ENCODE data around the gene PTPRK.

PTPRK gene

GRCh38 chr6:128471907-128472306 lies 48.5 kb downstream of the PTPRK start:
- no peak overlapping the region for H3K4me3 ChIP-seq (ENCODE audit: low read depth, low read length)
- no peaks in the 10 kb centered on the region for H3K4me1 ChIP-seq

GRCh38 chr6:128465368-128466343 lies 54.7 kb downstream of the PTPRK start:
- Histone ChIP-seq H3K9me3 (no peaks in the 10 kb centered on the region), H3K36me3 (no peaks in the 10 kb centered on the region), H3K4me1 (no peaks in the 10 kb centered on the region; the same call in 1 of the 2 replicates), H3K4me3 (ENCODE audit: low read depth, low read length) (no peak overlapping the region), H3K27me3 (no peaks in the 10 kb centered on the region)
- no peak for TF ChIP-seq CTCF (IDR thresholded peaks at IDR 0.05; ENCODE audit: low read depth, low read length)
- no peak for DNase-seq

More at GRCh38 chr6:128471907-128472306, 48.5 kb downstream of the PTPRK start:
- no peaks in the 10 kb centered on the region for H3K9me3 ChIP-seq
- H3K27me3 ChIP-seq: no peaks in the 10 kb centered on the region
- DNase-seq: no peak
- TF ChIP-seq CTCF (IDR thresholded peaks at IDR 0.05; ENCODE audit: low read depth, low read length): no peak
- no peaks in the 10 kb centered on the region for H3K36me3 ChIP-seq

- H3K27me3 ChIP-seq: no peaks in the 10 kb centered on the region
- no peaks in the 10 kb centered on the region for H3K36me3 ChIP-seq
- H3K9me3 ChIP-seq: no peaks in the 10 kb centered on the region
- DNase-seq: no peak
- TF ChIP-seq CTCF (IDR thresholded peaks at IDR 0.05; ENCODE audit: low read depth, low read length): no peak
- no peaks in the 10 kb centered on the region; the same call in 1 of the 2 replicates for H3K4me1 ChIP-seq
- H3K4me3 ChIP-seq (ENCODE audit: low read depth, low read length): no peak overlapping the region
Measured at GRCh38 chr6:128464790-128465189, 55.6 kb downstream of the PTPRK start.

GRCh38 chr6:128463942-128464341 lies 56.5 kb downstream of the PTPRK start:
- H3K27me3 ChIP-seq: no peaks in the 10 kb centered on the region
- TF ChIP-seq CTCF (IDR thresholded peaks at IDR 0.05; ENCODE audit: low read depth, low read length): no peak
- H3K4me1 ChIP-seq: no peaks in the 10 kb centered on the region; the same call in 1 of the 2 replicates
- H3K4me3 ChIP-seq (ENCODE audit: low read depth, low read length): no peak overlapping the region
- no peak for DNase-seq
- H3K36me3 ChIP-seq: no peaks in the 10 kb centered on the region
- H3K9me3 ChIP-seq: no peaks in the 10 kb centered on the region

- Histone ChIP-seq H3K36me3 (no peaks in the 10 kb centered on the region), H3K9me3 (no peaks in the 10 kb centered on the region), H3K4me3 (ENCODE audit: low read depth, low read length) (no peak overlapping the region), H3K4me1 (no peaks in the 10 kb centered on the region; the same call in 1 of the 2 replicates), H3K27me3 (no peaks in the 10 kb centered on the region)
- TF ChIP-seq CTCF (IDR thresholded peaks at IDR 0.05; ENCODE audit: low read depth, low read length): no peak
- no peak for DNase-seq
Measured at GRCh38 chr6:128461501-128461900, 58.9 kb downstream of the PTPRK start.

Measured in BE2C (cell line).